NT2/D1 (cell line): ENCODE results near the gene FXYD1.

ENCODE experiments used
- DNase-seq: peaks from one replicate; pipeline ENCODE4 v3.0.0-alpha.2; 2011; ENCODE audit warnings: low read depth, low spot score
- H3K27me3 ChIP-seq: 2 replicates; pipeline ENCODE4 v1.6.0; 2011; ENCODE audit warnings: mild to moderate bottlenecking; ENCODE audit not compliant: insufficient read length, insufficient read depth
- H3K36me3 ChIP-seq: 2 replicates; pipeline ENCODE4 v1.6.1; 2011; ENCODE audit warnings: mild to moderate bottlenecking, low read length, mixed read lengths; ENCODE audit not compliant: insufficient read depth, insufficient read length
- H3K4me1 ChIP-seq: 2 replicates; pipeline ENCODE4 v1.5.1; 2011; ENCODE audit not compliant: insufficient read depth, insufficient read length
- H3K4me3 ChIP-seq: 2 replicates; pipeline ENCODE4 v1.5.1; 2011; ENCODE audit warnings: low read depth; ENCODE audit not compliant: insufficient read length
- H3K9ac ChIP-seq: 2 replicates; pipeline ENCODE4 v1.6.0; 2011; ENCODE audit warnings: low read depth; ENCODE audit not compliant: insufficient read length
- H3K9me3 ChIP-seq: 2 replicates; pipeline ENCODE4 v1.5.1; 2011; ENCODE audit warnings: mild to moderate bottlenecking, low read length; ENCODE audit not compliant: insufficient read depth
- SUZ12 ChIP-seq: IDR thresholded peaks from 2 replicates; pipeline ENCODE4 v1.6.1; 2011; ENCODE audit not compliant: insufficient read length, insufficient read depth; ENCODE audit errors: extremely low read depth
- YY1 ChIP-seq: IDR thresholded peaks from 2 replicates; pipeline ENCODE4 v1.6.1; 2011; ENCODE audit not compliant: insufficient read length, insufficient read depth
- ZNF274 ChIP-seq: IDR thresholded peaks from 2 replicates; pipeline ENCODE4 v1.6.1; 2011; ENCODE audit warnings: mild to moderate bottlenecking, low read depth, low read length

FXYD1 gene

DNA sequence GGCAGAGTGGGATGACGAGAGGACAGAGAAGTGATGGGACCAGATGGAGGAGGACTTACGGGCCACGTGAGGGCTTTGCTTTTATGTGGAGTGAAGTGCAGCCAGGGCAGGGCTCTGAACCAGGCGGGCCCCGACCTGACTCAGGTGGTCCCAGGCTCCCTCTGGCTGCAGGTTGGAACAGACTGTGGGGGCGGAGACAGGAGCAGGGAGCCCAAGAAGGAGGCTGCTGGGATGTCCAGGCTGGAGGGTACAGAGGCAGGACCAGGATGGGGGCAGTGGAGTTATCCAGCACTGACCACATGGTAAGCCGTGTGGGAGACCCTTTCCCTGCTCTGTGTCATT lies 18.0 kb downstream of the FXYD1 start:
- H3K36me3 ChIP-seq: peaks cover 52% of the 10 kb centered on the region
- no peak overlapping the region for H3K9ac ChIP-seq
- H3K4me1 ChIP-seq: peaks cover 6% of the 10 kb centered on the region
- peaks cover 11% of the 10 kb centered on the region for H3K27me3 ChIP-seq
- peaks cover 9% of the 10 kb centered on the region; the same call in 1 of the 2 replicates for H3K9me3 ChIP-seq
- no peak for DNase-seq
- H3K4me3 ChIP-seq: no peak overlapping the region
- TF ChIP-seq YY1 (no peak), SUZ12 (no peak), ZNF274 (no peak)

DNA sequence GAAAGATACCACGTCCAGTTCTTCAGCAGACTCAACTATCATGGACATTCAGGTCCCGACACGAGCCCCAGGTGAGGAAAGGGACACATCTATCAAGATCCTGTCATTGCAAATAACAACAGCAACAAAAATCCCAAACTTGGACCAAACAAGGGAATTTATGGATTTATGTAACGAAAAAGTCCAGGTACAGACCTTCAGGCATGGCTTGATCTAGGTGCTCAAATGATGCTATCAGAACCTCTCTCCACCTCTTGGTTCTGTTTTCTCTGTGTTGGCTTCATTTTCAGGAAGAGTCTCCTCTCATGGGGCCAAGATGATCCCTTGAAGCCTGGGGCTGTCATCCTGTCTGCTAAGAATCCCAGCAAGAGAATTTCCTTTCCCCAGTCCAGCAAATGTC lies 18.8 kb downstream of the FXYD1 start:
- Histone ChIP-seq H3K27me3 (peaks cover 11% of the 10 kb centered on the region), H3K9ac (no peak overlapping the region), H3K4me1 (peaks cover 6% of the 10 kb centered on the region), H3K9me3 (peaks cover 15% of the 10 kb centered on the region; the same call in 1 of the 2 replicates), H3K36me3 (peaks cover 60% of the 10 kb centered on the region), H3K4me3 (no peak overlapping the region)
- no peak for TF ChIP-seq YY1
- TF ChIP-seq ZNF274: no peak
- TF ChIP-seq SUZ12: no peak
- no peak for DNase-seq

DNA sequence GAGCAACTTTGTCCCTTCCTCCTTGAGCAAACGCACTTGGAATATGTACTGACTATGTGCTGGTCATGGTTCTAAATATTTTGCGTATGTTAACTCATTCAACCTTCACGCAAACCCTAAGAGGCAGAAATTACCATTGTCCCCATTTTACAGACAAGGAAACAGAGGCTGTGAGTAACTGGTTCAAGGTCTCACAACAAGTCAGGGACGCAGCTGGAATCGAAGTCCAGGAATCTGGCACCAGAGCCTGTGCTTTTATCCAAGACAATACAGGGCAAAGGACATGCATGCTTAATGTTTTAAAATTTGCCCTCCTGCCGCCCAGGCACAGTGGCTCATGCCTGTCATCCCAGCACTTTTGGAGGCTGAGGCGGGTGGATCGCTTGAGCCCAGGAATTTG lies 21.0 kb downstream of the FXYD1 start:
- Histone ChIP-seq H3K4me3 (no peak overlapping the region), H3K36me3 (peaks cover 75% of the 10 kb centered on the region), H3K9me3 (peaks cover 32% of the 10 kb centered on the region), H3K4me1 (no peaks in the 10 kb centered on the region), H3K27me3 (no peaks in the 10 kb centered on the region), H3K9ac (no peak overlapping the region)
- no peak for DNase-seq
- TF ChIP-seq YY1 (no peak), ZNF274 (no peak), SUZ12 (no peak)

DNA sequence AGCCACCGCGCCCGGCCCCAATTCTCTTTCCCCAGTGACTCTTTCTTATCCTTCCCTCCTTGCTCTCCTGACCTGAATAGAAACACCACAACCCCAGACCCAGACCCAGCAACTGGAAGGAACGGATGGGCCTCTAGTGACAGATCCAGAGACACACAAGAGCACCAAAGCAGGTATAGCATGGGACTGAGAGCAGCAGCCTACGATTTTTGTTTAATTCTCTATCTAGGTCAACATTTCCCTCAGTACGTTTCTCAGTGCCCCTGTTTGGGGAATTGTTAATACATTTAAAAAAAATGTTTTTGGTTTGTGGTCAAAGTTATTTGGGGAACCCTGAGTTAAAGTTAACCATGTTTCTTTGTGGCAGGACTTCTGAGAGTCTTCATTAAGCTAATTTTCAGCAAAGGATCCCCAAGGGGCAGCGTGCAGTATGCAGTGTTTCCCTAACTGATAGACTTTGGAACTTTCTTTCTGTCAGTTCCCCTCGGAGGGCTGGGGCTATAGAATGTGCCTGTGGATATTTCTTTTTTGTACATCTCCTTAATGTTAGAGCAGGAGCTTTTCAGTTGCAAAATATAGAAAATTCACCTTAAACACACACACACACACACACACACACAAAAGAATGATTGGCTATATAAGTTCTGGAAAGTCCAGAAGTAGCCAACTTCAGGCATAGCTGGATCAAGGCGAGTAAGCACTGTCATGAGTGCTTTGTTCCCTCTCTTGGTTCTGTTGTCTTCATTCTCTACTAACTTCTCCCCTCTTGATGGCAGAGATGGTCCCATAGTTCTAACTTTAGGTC lies 22.2 kb downstream of the FXYD1 start:
- no peak for DNase-seq
- Histone ChIP-seq H3K9ac (no peak overlapping the region), H3K27me3 (no peaks in the 10 kb centered on the region), H3K4me3 (no peak overlapping the region), H3K4me1 (no peaks in the 10 kb centered on the region), H3K36me3 (peaks cover 82% of the 10 kb centered on the region), H3K9me3 (peaks cover 44% of the 10 kb centered on the region)
- no peak for TF ChIP-seq ZNF274
- TF ChIP-seq SUZ12: no peak
- TF ChIP-seq YY1: no peak

DNA sequence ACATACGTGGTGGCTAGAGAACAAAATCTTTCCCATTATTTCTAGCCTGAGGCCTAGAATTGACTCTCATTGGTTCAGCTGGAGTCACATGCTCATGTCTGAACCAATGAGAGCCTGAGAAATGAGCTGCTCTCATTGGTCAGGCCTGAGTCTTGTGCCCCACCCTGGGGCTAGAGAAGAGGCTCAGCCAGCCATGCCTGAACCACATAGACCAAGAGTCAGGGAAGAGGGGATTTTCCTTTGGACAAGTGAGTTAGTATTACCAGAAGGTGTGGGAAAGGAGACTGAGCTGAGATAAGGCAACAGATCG lies 22.8 kb downstream of the FXYD1 start:
- TF ChIP-seq SUZ12 (no peak), ZNF274 (no peak), YY1 (no peak)
- Histone ChIP-seq H3K9ac (no peak overlapping the region), H3K4me3 (no peak overlapping the region), H3K36me3 (peaks cover 84% of the 10 kb centered on the region), H3K9me3 (peaks cover 50% of the 10 kb centered on the region), H3K4me1 (no peaks in the 10 kb centered on the region), H3K27me3 (no peaks in the 10 kb centered on the region)
- DNase-seq: no peak

DNA sequence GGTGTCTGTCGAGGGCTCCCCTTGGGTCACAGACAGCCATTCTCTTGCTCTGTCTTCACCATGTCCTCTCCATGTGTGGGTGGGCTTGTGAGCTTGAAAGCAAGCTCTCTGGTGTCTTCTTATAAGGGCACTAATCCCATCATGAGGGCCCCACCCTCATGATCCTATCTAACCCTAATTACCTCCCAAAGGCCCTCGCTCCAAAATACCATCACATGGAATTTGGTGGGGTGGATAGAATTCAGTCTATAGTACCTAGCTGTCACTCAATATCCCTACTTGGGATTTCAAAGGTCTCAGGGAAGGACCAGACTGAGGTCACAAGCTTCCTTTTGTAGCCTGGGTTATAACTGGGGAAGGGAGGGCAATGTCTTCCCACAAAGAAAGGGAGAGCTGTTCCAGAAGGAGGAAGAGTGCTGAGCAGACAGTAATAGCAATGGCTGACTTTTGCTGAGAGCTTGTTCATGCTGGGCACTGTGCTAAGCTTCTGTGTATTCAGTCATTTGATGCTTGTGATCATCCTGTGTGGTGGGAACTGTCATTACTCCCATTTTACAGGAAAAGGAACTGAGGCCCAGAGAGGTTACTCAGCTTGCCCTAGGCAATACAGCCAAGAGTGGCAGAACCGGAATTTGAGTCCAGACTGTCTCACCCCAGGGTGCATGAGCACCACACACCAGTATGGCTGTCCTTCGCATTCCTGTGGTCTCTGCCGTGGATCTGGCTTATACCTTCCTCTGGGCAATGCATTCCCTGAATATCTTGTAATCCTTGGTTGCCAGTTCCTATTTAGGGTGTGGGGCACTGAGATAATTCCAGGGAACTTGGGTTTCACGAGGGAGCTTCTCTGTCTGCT lies 24.1 kb downstream of the FXYD1 start:
- Histone ChIP-seq H3K36me3 (peaks cover 85% of the 10 kb centered on the region), H3K27me3 (no peaks in the 10 kb centered on the region)

DNA sequence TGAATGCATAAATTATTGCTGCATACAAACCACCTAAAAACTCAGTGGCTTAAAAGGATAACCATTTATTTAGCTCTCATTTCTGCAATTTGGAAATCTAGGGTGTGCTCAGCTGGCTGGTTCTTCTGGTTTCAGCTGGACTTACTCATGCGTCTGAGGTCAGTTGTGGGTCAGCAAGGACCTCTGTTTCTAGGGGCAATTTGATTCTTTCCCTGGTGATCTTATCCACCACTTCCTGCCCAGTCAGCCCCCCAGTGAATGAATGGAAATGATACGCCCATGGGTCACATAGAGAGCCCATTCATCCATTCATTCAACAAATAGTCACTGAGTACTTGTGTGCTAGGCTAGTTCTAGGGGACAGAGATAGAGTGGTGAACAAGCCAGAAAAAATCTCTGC lies 25.8 kb downstream of the FXYD1 start:
- Histone ChIP-seq H3K9me3 (peaks cover 55% of the 10 kb centered on the region), H3K36me3 (peaks cover 87% of the 10 kb centered on the region), H3K9ac (no peak overlapping the region), H3K27me3 (no peaks in the 10 kb centered on the region), H3K4me1 (no peaks in the 10 kb centered on the region), H3K4me3 (no peak overlapping the region)
- DNase-seq: no peak
- no peak for TF ChIP-seq ZNF274
- no peak for TF ChIP-seq YY1
- no peak for TF ChIP-seq SUZ12

More for the DNA sequence above, 24.1 kb downstream of the FXYD1 start:
- Histone ChIP-seq H3K9me3 (peaks cover 55% of the 10 kb centered on the region), H3K9ac (no peak overlapping the region), H3K4me3 (no peak overlapping the region), H3K4me1 (no peaks in the 10 kb centered on the region)
- no peak for TF ChIP-seq YY1
- DNase-seq: no peak
